Hematopoietic multipotent progenitor cell (in vitro differentiated cells): ENCODE measurements around the gene EGFL7. TPM values are rescaled to one million over a fixed set of nuclear protein-coding genes. Genes with fewer than 3 reads are reported as not detected.

Experiments
- DNase-seq, 3 donors: peaks; one replicate each; pipeline ENCODE4 v3.0.0-alpha.2; 2011 to 2015; ENCODE audit warnings: low read depth in 2 of 3, low spot score in 2 of 3
- total RNA-seq: library from RNA; depleted of rRNA; stranded (reverse); fragments of >200 nt; gene quantifications from one replicate; pipeline ENCODE4 v1.2.3, GENCODE V29; 2012

Gene EGFL7
- total RNA-seq, 1 donor = 272 TPM

DNA sequence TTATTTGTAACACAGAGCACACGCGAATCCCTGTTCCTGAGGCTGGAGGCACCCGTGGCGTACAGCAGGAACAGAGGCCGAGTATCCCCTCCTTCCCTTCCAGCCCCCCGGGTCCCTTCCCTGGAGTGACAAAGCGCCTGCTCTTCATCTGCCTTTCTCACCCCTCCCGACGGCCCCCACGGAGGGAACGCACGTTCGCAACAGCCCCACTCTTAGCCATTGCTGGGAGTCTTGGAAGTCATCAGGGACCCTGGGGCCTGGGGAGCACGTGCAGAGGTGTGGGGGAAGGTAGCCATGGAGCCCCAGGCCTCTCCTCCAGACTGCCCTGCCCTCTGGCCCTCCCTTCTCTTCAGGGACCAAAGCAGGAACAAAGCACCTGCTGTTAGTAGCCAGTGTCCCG, 22.1 kb downstream of the EGFL7 start:
- no peak for DNase-seq

DNA sequence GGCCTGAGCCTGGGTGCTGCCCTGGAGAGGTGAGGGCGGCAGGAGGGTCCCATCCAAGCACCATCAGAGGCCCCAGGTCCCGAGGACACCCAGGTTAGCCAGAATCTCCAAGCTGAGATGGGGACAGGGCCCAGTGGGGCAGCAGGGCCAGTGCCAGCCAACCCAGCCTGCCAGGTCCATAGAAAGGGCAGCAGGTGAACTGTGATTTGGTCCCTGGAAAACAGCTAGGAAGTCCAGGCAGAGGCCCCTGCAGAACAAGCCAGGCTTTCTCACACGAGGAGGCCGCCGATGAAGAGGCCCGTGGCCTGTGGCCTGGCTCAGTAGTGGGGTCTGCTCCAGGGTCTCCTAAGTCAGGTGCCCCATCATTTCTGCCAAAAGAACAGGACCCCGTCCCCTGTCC, 22.5 kb downstream of the EGFL7 start:
- DNase-seq = no peak

- DNase-seq = no peak
Observed at GRCh38 chr9:136685790-136686533, 23.2 kb downstream of the EGFL7 start.

DNA sequence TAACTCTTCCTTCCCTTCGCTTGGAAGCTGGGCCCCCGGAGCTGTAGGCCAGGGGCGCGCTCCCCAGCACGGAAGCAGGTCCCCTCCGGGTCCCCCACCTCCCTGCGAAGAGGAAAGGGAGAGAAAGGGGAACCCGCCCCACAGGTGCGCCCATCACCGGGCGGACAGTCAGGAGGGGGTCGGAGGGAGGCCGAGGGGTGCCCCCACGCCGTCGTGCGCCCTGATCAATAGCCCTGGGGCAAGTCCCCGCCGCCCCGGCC, 23.7 kb downstream of the EGFL7 start:
- no peak for DNase-seq

GRCh38 chr9:136686794-136687711, 24.3 kb downstream of the EGFL7 start, which contains the start of gene AGPAT2:
Gene AGPAT2 (minus strand): TSS chr9:136687457. CDS start chr9:136687357, 100 bp downstream.
- DNase-seq = peak; percentile 21 to 71 (median 69)

- DNase-seq = peak in 1 of 3 donors; percentile 15
Observed at GRCh38 chr9:136687721-136688223, 25.1 kb downstream of the EGFL7 start.

- peak in 1 of 3 donors; percentile 30 for DNase-seq
Observed at GRCh38 chr9:136688274-136689107, 25.8 kb downstream of the EGFL7 start.

DNA sequence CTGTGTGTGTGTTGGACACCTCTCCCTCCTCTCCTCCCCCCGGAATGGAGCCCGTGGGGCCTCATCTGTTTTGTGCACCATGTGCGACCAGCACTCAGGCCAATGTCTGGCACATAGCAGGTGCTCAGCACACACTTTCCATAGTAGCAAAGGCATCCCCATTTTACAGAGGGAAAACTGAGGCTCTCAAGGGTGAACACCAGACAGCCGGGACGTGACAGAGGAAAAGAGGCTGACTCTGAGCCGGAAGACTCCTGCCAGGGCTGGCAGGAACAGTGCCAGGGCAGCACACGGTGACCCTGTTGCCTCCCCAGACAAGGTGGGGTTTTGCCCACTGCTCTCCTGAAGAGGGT, 26.4 kb downstream of the EGFL7 start:
- no peak for DNase-seq

DNA sequence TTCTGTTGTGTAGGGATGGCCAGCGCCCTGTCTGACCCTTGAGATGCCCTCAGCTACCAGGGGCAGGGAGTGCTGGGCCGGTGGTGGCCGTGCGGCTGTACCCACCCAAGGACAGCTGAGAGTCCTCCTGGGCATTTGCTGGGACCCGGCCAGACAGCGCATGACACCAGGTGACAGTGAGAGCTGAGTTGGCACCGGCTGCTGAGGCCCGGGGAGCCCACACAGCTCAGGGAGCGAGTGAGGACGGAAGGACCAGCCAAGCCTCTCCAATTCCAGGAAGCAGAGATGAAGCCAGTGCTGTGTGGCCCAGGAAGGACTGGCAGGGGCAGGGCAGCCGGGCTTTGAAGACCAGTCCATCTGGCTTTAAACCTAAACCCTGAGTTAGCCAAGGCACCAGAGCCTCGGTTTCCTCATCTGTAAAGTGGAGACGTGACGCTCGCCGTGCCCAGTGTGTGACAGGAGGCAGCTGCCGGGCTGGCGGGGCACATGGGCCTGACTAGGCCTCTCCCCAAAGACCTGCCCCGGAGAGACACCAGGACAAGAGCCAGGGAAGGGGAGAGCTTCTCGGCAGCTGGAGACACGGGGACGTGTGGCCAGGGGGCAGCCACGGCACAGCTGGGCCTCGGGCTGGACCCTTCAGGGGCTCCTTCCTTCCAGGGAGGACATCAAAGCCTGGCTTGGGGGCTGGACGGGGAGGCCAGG, 27.5 kb downstream of the EGFL7 start:
- no peak for DNase-seq

- DNase-seq = no peak
Observed at GRCh38 chr9:136690806-136691261, 28.1 kb downstream of the EGFL7 start.

DNA sequence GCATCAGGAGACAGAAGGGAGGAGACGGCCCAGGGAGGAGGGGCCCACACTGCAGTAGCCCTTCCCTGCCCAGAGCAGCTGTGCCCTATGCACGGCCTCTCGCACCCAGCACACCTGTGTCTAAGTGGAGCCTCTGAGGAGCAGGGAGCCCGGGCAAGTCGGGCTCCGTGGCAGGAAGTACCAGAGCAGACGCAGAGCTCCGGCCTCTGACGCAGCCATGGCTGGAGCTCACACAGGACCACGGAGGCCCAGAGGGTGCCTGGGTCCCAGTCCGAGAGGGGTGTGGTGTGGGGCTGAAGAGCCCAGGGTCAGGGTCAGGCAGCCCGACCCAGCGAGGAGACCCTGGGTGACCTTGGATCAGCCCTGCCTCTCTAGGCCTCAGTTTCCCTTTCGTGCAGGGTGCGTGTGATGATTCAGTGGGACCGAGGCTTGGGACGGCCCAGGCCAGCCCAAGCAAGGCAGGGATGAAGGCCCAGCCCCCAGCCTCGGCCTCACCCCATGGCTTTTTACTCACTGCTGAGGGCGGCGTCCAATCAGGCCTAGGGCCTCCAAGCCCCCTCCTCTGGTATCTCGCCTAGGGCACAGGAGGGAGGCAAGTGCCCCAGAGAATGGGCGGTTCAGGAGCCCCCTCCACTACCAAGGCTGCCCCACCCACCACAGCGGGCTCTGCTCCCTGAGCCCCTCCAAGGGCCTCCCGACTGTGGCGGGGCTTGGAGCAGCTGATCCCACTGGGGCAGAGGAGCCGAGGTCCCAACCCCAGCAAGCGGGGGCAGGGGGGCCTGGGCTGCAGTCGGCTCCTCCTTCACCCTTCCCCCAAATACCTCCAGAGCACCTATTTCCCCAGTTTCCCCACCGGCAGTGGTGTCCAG, 28.8 kb downstream of the EGFL7 start:
- DNase-seq = no peak

- DNase-seq = no peak
Observed at GRCh38 chr9:136692185-136693134, 29.7 kb downstream of the EGFL7 start.

DNA sequence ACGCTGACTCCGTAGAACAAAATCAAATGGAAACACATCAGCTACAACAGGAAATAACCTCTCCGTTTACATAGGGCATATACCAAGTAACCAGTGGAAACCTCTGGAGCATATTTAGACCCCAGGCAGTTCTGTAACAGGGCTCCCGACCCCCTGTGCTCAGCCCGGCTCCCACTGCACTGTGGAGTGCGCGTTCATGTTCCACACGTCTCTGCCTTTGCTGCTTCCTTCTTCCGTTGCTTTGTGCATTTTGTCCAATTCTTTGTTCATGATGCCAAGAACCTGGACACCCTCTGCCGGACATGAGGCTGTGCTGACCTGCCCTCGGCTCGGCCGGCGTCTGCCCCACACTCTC, 30.4 kb downstream of the EGFL7 start:
- DNase-seq = no peak

DNA sequence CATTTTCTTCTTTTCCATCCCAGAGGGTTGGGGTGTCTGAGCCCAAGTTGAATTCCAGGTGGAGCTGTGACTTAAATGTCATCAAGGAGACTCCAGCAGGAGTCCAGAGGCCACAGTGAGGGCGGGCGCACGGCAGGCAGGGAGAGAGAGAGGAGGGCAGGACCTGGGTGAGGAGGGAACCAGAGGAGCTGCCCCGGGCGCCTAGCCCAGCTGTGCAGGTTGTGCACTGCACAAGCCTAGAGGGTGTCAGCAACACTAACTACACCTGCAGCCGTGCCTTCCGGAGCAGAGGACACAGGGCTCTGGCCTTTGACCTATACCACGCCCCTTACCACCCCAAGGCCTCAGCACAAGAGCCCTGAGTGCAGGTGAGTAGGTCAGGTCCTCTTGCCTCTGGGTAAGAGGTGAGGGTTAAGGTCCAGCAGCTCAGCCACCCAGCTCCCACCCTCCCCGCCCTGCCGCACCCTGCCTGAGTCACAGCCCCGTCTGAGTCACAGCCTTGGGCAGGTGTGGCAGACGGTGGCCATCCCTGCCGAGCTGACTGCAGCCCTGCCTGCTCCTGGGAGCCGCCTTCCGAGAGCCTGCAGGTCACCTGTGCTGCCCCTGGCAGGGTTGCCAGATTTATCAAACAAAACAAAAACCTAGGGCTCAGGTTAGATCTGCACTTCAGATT, 30.9 kb downstream of the EGFL7 start:
- no peak for DNase-seq

GRCh38 chr9:136694163-136694871, 31.6 kb downstream of the EGFL7 start:
- DNase-seq = peak in 2 of 3 donors; percentile 60 to 67

DNA sequence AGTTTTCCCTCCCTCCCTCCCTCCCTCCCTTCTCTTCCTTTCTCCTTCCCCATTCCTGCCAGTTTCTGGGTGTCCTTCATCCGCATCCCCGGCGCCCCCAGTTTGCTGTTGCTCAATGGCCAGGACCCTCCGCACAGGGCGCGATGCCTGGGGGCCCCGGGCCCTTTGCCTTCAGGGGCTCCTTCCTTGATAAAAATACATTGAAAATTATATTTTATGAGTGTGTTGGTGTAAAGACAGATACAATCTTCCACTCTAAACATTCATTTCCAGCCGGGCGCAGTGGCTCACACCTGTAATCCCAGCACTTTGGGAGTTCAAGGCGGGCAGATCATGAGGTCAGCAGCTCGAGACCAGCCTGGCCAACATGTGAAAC, 32.1 kb downstream of the EGFL7 start:
- DNase-seq = no peak

DNA sequence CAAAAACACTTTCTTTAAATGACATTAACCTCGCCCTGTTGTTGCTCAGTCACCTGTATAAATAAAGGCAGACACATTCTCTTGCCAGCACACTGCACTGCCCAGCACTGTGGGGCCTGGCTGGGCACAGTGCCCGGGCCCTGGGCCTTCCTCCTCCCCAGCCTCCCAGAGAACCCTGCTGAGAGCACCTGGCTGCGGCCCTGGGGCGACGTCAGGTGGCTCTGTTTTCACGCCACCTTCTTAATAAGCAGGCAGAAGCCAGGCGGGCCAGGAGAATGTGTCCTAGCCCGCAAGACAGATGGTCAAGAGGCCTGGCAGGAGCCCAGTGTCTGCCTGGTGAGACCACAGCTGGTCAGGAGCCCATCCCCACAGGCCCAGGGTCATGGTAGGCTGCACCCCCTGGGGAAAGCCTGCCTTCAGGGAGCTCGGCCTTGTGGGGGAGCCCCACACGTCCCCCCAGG, 32.7 kb downstream of the EGFL7 start:
- DNase-seq = no peak
